GM21786 (cell line): ENCODE data around the gene ITPR3.

Experiments used
- ATAC-seq: cut with Tn5 transposase; IDR thresholded peaks from one replicate; pipeline ENCODE4 v1.9.1; 2021; ENCODE audit not compliant: unreplicated experiment

The ITPR3 gene

GRCh38 chr6:33695451-33695887 lies 74.3 kb downstream of the ITPR3 start:
- ATAC-seq = no peak

DNA sequence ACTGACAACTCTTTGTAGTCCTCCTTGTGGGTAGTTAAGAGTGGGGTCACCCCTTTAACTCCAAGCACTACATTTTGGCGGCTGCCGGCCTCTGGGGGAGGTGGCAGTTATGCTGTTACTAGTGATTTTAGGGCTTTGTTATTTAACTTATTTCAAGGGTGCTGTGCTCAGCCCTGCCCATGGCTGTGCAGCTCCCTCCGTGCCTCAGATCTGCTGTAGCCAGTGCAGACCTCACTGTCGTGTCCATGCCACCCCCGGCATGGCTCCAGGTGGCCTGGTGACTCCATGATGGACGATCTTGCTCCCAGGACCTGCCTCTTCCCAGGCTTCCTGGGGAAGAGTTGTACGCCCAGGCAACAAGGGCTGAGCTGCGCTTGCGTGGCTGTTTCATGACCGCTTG lies 75.0 kb downstream of the ITPR3 start:
- no peak for ATAC-seq

DNA sequence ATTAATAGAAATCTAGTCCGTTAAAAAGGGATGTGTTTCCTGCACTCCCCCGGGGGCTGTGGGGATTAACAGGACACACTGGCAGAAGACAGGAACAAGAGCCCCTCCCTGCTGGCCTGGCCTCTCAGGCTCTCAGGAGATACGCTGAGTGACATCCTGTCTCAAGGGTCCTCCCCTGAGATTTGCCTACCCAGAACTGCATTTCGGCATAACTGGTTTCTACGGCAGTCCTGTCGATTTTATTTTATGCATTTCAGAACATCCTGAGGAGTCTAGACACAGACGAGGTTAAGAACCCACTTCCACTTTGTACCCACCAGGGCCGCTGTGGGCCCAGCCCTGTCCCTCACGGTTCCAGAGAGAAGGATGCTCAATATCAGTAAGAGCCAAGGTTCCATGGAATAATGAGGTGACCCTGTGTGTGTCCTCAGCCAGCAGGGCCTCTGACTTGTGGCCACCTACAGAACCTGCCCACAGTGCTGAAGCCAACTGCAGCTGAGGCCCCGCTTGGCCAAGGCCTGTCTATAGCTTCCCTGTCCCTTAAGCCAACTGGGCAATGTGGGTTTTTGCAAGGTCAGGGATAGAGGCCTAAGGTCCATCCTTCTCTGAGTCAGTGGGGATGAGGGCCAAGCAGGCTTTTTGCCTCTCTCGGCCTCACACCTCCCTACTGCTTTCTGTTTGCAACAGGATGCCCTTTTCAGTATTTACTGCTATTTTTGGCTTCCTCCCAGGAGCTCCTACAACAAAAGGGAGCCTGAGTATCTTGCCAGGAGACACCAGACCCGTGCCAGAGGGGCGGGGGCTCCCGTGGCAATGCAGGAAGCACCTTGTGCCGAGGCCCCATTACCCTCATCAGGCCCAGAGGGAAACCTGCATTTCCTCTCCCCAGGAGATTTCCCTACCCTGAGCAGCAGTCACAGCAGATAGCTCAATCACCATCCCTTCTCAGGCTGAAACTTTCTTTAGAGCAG lies 75.7 kb downstream of the ITPR3 start:
- ATAC-seq = no peak

DNA sequence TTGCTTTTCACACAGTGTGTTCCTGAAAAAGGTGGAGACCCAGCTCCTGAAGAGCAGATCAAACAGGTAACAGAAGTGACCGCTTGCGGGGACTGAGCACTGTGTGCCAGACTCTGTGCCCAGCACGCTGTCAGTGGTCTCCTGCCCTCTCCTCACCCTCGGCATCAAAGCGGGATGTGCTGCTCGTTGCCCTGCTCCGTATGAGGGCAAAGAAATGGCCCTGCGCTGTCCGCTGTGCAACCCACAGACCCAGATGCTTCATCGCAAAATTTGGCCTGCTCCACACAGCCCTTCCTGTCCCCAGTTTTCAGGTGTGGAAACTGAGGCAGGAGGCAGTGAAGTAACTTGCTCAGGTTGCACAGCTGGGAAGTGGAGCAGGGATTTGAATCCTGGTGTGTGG lies 76.7 kb downstream of the ITPR3 start:
- no peak for ATAC-seq

- ATAC-seq = no peak
Observed at GRCh38 chr6:33698494-33698893, 77.4 kb downstream of the ITPR3 start.

DNA sequence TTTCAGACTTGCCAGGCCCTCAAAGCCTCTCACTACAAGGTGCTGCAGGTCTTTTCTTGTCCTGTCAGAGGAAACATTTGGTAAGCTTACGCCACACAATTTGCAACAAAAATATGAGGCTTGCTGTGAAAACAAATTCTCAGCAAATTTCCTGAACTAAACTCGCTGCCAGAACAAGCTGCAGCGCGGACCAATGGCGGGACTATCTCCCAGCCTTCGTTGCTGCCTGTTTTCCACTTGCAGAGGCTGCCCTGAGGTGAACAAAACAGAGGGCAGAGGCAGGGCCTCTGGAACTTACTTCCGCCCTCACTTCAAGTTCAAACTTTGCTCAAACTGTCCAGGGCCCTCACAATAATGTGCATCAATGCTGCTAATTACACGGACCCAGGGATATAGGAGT lies 78.0 kb downstream of the ITPR3 start:
- ATAC-seq = no peak

GRCh38 chr6:33699739-33700138 lies 78.6 kb downstream of the ITPR3 start:
- no peak for ATAC-seq

GRCh38 chr6:33700391-33701050 lies 79.4 kb downstream of the ITPR3 start:
- ATAC-seq = peak; percentile 73

GRCh38 chr6:33702345-33702977 lies 81.3 kb downstream of the ITPR3 start:
- ATAC-seq = no peak

DNA sequence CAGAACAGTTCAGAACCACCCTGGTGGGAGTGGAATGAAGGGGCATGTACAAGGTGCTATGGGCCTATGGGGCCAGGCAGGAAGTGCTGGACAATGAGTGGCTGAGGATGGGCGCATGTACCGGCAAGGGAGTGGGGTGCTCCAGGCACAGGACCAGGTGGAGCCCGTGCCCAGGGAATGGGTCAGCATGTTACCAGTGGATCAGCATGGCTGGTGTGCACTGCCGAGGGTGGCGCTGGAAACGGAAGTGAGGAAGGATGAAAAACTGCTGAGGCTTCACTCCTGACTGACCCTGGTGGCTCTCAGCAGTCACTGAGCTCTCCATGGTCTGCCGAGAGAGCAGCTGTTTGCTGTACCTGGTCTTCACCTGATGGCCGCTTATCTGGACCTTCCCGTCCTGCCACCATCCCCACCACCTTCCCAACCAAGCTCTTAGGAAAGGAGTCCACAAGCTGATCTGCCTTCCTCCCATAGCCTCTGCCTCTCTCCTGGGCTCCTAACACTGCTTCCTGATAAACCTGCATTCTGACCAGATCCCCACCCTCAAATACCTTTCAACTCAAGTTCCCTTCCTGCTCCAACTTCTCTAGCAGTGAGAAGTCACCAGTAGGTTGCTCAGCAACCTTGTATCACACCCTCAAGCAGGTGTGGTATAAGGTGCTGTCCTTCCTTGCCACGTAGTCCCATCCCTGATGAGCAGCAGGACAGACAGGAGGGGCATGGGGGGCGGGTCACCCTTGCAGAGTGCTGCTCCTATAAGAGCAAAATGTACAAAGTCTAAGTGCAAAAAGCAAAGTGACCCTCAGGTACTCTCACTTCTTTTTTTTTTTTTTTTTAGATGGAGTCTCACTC lies 83.3 kb downstream of the ITPR3 start:
- ATAC-seq = no peak

- no peak for ATAC-seq
Observed at GRCh38 chr6:33705268-33705885, 84.3 kb downstream of the ITPR3 start.

GRCh38 chr6:33705955-33706725 lies 85.0 kb downstream of the ITPR3 start:
- no peak for ATAC-seq

DNA sequence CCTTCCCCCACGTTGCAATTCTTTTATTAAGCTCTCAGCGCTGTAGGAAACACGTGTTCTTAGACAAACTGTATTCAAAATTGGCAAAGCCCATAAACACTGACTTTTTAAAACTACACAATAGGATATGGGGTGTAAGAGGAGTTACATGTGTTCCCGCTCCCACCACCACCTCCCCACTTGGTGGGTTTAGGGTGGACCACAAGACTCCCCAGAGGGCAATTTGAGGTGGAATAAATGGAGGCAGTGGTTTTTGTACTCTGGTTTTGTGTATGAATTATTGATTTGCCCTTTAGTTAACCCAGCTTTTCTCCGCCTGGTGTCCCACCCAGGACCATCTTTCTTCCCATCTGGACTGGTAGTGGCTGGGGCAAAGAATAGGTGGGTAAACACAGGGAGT lies 86.6 kb downstream of the ITPR3 start:
- ATAC-seq = no peak

DNA sequence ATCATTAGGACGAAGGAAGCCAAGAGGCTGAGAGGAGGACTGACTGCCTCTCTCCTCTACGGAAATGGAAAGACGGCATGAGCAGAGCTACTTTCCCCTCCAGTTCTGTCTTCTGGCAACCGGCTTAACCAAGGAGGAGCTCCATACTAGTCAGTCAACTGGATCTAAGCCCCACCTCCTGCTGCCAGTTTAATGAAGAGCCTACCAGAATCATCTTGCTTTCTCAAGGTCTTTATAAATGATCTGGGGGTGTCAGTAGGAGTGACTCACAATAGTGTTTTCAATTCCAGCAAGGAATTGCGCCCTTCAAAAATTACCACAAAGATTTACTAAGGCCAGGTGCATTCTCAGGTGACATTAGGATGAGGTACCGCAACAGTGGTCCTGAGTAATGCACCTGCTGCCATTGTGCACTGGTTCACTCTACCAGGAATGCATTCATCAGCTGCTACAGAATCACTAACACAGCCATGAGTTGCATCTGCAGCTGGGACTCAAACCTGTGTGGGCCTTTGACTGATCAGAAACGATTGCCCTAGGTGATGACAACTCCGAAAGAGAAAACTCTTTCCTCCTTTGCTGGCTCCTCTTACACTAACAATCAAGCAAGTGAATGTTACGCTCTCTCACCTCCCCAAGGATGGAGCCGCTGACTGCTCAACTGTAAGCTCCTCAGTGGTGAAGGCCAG lies 87.5 kb downstream of the ITPR3 start:
- no peak for ATAC-seq

DNA sequence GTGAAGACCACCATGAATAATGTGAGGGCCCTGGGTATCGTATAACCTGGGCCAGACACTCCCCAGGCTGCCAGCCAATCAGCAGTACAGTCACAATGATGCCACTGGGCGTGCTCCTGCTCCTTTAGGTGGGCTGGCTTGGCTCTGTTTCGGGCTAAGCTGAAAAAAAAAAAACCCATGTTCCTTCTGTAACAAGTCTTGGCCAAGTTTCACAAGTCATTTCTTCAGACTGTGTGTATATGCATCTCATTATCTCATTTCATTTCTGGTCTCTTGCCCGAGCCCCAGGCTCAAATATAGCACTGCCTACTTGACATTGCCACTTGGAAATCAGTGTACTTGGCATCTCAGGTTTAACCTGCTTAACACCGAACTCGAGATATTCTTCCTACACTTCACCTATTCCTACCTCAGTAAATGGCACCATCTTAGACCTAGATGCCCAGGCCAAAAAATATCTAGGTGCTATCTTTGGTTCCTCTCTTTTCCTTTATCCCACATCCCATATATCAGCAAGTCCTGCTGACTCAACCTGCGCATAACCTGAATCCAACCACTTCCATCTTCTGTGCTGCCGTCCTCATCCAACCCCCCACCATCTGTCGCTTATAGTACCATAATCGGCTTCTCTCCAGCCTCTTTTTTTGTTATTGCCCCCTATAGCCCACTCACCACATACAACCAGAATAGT lies 88.6 kb downstream of the ITPR3 start:
- no peak for ATAC-seq

DNA sequence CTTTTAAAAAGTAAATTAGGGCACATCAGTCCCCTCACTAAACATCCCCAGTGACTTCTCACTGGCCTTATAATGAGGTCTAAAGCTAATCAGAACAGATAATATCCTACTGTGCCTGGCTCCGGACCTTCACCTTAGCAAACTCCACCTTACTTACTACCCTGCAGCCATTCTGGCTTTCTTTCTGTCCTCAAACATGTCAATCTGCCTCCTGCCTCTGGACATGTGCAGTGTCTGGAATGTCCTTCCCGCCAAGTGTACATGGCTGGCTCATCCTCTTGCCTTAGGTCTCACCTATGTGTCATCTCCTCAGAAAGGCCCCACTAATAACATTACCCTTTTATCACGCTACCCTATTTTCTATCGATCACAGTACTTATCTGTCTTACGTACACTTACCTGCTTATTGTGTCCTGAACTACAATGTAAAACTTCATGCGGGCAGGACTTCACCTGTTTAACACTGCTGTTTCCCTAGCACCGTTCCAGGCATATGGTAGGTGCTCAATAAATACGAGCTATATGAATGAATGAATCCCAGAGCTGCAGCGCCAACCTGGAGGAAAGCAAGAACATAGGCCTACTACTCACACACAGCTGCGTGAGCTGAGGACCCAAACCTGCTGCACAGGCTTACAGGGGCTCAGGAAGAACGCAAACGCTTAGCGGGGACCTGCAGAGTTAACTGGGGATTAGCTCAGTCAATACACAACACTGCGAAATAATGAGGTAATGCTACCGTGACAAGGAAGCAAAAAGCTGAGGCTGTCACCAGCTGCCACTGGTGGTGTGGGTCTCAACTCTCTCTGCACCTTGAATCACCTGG lies 89.4 kb downstream of the ITPR3 start:
- ATAC-seq = no peak
